ENCODE measurements around the gene EVA1A. TPM values are rescaled to one million over a fixed set of nuclear protein-coding genes. Genes with fewer than 3 reads are reported as not detected.

The EVA1A gene
- total and polyA plus RNA-seq, 2 of the 8 experiments (the other 6 are each of a cell fraction or from before 2014, with no cell fraction given) = 2.4 to 4.3 TPM

DNA sequence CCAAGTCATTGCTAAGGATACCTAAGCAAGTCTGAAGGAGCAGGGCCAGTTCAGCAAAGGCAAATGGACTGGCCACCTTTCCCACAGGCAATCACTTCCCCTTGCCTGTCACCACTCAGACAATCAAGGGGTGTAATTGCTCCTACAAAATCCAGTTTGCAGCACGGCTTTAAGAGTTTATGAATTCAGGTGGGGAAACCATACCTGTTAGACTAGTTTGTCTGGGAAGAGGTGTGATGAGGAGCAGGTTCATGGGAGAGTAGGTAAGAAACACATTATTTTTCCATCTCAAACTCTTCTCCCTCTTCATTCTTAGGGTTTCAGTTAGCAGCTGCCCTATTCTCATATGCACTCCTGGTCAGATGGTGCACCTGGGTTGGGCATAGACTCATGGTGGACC lies 102.5 kb downstream of the EVA1A start (continued):
- TF ChIP-seq, protein P1, sequence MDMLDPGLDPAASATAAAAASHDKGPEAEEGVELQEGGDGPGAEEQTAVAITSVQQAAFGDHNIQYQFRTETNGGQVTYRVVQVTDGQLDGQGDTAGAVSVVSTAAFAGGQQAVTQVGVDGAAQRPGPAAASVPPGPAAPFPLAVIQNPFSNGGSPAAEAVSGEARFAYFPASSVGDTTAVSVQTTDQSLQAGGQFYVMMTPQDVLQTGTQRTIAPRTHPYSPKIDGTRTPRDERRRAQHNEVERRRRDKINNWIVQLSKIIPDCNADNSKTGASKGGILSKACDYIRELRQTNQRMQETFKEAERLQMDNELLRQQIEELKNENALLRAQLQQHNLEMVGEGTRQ (IDR thresholded peaks at IDR 0.05; ENCODE audit: low read length) = no peak
- TF ChIP-seq GABPA (IDR thresholded peaks at IDR 0.05; ENCODE audit: borderline replicate concordance, insufficient read depth, low read length) = no peak
- no peak for TF ChIP-seq SP1 (IDR thresholded peaks at IDR 0.05; ENCODE audit: low read depth, low read length)
- TF ChIP-seq SRF (IDR thresholded peaks at IDR 0.05; ENCODE audit: low read depth, low read length) = no peak

Measured in H1 (cell line).